Hippocampal formation (tissue), 2 donors: ENCODE results near the gene MAPKAPK3.

ENCODE experiments used
- DNase-seq, 2 donors: peaks; one replicate each; lab custom pipeline; 2025; lab: John Stamatoyannopoulos, UW

Gene MAPKAPK3

DNA sequence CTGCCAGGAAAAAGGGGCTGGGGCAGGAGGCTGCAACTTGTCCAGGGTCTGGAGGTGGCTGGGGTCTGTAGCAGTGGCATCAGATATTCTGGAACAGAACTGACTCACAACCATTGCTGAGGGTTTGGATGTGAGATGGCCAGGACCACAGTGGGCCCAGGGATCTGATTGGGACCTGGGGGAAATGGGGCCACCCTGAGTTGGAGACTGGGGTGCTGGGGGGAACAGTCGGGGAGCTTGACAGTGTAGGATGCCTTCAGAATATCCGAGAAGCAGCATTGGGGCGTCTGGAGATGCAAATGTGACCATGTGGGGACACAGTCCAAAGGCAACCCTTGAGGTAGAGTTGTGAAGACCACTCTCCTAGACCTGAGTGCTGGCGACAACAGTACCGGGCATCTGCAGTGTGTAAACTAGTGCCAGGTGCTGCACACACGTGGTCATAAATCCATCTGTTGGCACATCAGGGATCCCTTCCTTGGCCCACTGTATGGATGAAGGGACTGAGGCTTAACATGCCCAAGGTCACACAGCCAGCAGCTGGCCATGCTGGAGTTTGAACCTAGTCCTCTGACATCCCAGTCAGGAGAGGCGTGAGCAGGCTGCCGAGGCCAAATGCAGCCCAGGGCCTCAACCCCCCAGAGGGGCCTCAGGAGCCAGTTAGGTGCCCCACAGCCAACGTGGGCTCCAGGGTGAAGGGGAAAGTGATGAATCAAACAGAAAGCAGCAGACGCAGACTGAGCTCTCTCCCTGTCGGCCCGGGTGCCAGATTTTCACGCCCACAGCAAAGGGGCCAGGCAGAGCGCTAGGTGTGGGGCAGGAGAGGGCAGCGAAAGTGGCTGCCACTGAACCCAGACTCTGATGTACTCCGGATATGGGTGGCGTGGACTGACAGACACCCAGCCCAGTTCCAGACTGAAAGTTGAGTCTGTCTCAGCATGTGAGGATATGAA is 28.9 kb upstream of the MAPKAPK3 start:
- no peak for DNase-seq

GRCh38 chr3:50588759-50589433 is 28.1 kb upstream of the MAPKAPK3 start:
- DNase-seq = no peak

GRCh38 chr3:50591196-50591741 is 25.7 kb upstream of the MAPKAPK3 start:
- no peak for DNase-seq

DNA sequence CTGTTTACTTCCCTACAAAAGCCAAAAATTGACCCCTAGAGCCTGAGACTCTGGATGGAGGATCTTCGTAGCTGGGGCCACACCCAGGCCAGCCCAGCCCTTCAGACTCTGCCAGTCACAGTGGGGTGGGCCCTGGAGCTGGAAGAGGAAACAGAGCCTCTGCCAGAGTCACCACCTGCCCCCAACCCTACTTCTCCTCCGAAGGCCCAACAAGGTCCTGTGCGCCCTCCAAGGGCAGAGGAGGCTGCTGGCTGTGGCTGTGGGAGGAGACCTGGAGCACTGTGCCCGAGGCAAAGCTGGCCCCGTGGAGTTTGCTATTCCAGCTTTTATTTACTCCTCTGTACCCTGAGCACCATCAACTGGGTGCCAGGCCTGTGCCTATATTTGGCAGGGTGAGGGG is 24.4 kb upstream of the MAPKAPK3 start:
- DNase-seq = no peak

GRCh38 chr3:50594253-50594785 is 22.6 kb upstream of the MAPKAPK3 start:
- DNase-seq = no peak

DNA sequence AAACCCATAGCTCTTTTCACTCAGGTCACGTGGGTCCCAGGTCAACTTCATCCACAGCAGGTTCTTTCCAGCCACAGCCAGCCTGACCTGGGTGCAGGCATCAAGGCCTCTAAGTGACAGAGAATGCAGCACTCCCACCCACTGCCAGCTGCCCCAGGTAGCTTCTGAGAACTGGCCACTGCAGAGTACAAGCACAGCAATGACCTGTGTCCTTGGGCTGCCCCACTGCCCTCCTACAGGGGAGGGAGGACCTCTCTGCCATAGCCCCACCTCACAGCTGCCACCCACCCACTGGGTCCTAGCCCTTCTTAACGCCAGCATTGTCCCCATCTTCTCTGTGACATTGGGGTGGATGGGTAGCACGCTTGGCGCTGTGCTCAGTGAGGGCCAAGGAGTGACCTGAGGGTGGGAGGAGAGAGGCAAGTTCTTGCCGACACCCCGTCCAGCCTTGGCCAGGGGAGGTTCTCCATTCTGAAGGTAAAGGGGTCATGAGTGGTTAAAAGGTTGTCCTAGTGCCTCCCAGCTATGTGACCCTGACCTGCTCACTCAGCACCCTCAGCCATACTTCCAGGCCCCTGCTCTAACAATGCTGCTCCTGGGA is 17.7 kb upstream of the MAPKAPK3 start:
- no peak for DNase-seq

- DNase-seq = no peak
Observed at GRCh38 chr3:50599716-50600118, 17.2 kb upstream of the MAPKAPK3 start.

DNA sequence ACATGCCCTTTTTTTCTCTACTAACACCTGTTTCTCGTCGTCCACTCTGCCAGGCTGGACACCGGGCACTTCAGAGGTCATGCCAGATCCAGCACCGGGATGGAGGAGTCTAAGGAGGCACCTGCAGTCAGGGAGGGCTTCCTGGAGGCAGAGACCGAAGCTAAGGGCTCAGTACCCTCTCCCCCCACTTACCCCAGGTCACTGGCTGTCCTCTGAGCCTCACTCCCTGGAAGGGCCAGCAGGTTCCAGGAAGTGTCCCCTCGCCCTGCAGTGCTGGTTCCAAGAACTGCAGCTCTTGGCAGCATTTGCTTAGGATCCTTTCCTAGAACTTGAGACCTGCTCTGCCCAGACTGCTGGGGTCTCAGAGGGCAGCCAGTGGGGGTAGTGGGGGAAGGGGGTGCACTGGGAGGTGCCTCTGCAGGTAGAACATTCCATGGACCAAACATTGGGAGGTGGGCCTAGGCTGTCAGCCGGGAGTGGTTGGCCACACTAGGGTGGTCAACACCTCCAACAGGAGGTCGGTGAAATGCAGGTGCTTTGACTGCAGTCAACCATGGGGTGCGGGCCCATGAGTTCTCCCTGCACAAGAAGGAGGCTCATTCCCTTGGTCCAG is 16.7 kb upstream of the MAPKAPK3 start:
- DNase-seq = no peak

DNA sequence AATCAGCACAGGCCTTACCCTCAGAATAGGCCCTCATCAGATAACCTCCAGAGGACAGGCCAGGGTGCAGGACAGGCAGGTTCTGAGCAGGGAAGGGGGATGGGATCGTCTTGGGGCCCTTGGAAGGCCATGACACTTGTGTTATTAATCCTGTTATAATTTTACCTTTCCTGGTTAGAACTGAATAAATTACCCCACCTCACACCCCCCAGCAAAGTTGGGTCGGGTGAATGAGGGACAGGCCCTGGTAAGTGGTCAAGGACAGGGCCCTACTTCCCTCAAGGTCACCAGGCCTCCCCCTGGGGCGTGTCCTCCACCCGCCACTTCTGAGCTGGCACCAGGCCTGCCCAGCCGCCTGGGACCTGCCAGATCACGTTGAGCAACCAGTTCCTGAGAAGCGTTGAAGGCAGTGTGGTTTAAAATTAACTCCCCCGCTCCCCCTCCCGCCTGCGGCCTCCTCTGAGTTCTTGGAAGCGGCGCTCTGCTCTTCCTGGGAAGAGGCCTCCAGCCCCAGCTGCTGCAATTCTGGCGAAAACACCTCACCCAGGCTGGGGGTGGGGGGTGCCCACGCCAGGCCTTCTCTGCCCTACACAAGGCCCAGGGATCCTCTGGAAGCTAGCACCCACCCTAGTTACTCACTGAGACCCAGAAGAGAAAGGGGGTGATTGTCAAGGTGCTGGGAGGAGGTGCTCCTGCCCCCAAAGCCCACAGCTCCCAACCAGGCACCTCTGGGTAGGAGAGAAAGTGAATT is 15.9 kb upstream of the MAPKAPK3 start:
- DNase-seq = peak; percentile 65 to 72

DNA sequence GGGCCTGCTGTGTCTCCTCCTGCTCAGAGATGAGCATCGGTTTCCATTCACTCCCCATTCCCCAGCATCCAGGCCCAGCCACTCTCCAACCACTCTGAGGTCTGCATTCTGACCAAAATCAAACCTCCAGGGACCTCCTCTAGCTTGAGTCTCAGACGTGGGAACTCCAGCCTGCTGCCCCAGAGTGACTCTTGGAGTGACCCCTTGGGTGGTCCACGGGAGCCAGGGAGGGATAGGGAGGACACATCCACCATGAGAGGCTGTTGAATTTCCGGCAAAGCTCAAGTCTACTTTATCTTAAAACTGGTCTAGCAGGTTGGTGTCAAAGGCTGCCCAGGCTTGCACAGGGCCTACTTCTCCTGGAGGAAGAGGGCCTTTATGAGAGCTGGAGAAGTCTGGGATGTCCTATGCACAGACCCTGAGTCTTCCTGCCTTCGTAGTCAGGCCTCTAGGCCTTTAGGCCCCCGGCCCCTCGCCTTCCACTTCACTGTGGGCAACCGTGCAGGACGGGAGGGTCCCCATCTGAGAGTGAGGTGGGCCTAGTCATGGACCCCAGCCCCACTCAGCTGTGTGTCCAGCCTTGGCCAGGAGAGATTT is 14.3 kb upstream of the MAPKAPK3 start:
- no peak for DNase-seq

DNA sequence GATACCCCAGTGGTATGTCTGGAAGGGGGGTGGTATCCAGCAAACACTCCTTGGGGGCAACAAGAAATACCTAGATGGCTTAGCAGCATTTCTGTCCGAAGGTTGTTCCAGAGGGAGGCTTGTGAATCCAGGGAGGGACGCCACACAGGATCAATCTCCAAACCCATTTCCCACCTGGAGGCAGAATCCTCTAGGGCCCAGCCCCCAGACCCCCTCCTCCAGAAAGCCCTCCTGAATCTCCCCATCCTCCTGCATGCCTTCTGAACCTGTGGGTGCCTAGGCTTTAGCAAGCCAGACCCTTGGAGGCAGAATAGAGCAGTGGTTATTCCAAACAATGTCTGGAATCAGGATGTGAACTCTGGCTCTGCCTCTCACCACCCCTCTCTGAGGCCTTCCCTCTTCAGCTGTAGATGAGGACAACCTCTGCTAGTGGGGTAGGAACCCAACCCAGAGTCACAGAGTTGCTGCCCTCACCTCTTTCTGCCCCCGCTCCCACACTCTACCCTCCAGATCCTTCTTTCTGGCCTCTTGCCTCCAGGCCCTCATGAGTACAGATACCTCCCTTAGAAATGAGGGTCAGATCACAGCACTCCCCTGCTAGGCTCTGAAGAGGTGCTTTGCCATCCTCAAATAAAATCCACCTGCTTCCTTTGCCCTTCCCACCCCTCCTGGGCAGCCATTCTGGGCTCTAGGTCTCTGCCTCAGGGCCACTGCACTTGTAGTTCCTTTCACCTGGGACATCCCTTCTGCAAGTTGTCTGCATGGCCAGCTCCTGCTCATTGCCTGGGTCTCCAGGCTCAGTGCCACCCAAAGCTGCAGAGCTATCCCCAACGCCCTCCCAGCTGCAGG is 13.5 kb upstream of the MAPKAPK3 start:
- DNase-seq = no peak

- DNase-seq = no peak
Observed at GRCh38 chr3:50604110-50604621, 12.8 kb upstream of the MAPKAPK3 start.

DNA sequence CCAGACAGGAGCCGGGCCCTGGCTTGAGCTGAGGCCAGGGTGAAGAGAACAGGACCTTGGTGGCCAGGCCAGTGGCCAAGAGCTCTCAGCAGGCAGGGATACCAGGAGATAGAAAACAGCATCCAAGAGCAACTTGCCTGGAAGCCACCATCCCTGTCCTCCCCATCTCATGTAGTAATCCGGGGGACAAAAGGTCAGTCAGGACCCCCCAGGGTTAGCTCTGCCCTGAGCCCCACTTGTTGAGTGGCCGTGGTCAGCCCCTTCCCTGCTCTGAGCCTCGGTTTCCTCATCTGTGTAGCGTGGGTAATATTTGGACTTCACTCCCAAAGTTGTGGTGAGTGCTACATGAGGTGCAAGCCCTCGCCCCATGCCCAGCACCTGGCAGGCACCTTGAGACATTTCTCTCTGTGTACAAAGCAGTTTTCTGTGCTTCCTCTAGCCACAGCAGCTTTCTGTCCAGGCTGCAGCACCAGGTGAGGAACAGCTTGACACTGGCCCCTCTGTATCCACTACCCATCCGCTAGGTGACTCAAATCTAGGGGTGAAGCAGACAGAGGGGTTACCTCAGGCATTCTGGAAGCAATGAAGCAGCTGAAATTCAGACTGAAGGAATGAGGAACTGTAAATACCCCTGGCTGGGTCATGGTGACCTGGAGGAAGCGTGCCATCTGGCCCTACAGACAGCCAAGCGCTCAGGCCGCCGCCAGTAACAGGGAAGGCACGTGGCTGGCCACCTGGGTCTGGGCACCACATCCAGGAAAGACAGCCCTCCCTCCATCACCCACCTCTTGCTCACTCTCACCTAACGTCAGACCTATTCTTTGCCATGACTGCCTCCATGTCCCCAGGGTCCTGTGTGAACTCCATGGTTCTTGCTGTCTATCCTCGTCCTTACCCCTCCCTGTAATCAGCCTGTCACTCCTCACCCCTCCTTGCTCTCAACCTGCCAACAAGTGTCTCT is 12.0 kb upstream of the MAPKAPK3 start:
- DNase-seq = no peak

GRCh38 chr3:50605901-50606326 is 11.0 kb upstream of the MAPKAPK3 start:
- DNase-seq = no peak

DNA sequence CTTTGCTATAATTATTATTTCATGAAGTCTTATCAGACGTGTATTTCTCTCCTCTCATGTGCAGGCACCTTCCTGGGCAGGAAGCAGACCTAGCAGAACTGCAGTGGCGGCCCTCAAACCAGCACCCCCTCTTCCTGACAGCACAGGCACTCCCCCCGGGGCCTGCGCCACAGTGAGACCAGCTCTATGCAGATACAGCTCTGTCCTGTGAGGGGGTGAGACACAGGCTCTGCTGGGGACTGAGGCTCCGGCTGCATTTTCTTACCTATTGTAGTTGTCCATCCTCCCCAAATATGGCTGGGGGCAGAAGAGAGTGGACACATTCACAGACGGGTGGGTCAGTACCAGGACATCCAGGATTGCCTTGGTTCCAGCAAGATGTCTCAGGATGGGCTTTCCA is 10.4 kb upstream of the MAPKAPK3 start:
- no peak for DNase-seq

DNA sequence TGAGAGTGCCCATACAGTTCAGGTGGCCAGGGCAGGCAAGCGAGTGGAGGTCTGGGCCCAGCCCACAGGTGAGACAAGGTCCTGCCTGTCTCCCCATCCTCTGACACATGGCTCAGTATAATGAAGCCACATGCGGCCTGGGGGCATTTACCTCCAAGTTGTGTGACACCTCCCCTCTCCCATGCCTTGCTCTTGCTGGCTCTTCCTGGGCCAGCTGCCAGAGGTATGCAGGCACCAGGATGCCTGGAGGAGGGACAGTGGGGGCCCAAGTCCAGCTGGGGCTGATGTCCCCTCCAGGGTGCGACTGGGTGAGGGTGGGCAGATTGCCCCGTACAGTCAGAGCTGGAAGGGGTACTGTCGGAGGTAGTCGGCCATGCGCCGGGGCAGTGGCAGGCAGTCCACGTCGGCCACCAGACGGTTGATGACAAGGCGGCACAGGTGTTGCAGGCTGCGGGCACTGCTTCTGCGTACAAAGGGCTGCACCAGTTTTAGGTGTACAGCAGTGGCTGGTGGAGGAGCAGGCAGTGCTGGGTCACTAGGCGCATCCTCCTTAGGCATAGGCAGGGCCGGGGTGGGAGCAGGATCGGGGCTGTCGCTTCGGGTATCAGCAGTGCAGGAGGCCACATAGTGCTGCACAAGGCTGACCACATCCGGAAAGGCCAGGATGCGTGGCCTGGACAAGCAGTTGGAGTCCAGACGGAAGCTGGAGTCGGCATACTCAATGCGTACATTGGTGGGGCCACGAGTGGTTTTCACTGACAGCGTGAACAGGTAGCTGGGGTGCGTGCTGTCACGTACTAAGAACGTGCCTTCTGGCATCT is 9.5 kb upstream of the MAPKAPK3 start:
- no peak for DNase-seq

- DNase-seq = no peak
Observed at GRCh38 chr3:50608278-50608677, 8.7 kb upstream of the MAPKAPK3 start.
